Gastroesophageal sphincter (tissue), 3 donors: ENCODE results near the gene ASPG.

ENCODE experiments used
- CTCF ChIP-seq, 4 experiments: fragments of 200-600 bp in 2 of 4; fragments of 450-650 bp in 2 of 4; sonication (generic) in 1 of 4; IDR thresholded peaks; one replicate each; pipeline ENCODE4 v1.5.1; 2017 to 2019; ENCODE audit warnings: antibody characterized with exemption in 4 of 4, mild to moderate bottlenecking in 2 of 4, moderate library complexity in 2 of 4
- EP300 ChIP-seq: sonication (generic); formaldehyde crosslinking; IDR thresholded peaks from one replicate; pipeline ENCODE4 v1.6.1; 2017; ENCODE audit warnings: antibody characterized with exemption, mild to moderate bottlenecking
- POLR2A ChIP-seq, 2 donors: fragments of 450-650 bp; IDR thresholded peaks; one replicate each; pipeline ENCODE4 v1.6.1; 2017; ENCODE audit warnings: antibody characterized with exemption in 2 of 2, mild to moderate bottlenecking in 2 of 2, moderate library complexity in 1 of 2
- POLR2AphosphoS5 ChIP-seq: sonication (generic); formaldehyde crosslinking; IDR thresholded peaks from one replicate; pipeline ENCODE4 v1.6.1; 2017; ENCODE audit warnings: antibody characterized with exemption

GRCh38 chr14:104148433-104149277 is 63.2 kb downstream of the ASPG start:
- TF ChIP-seq CTCF (IDR thresholded peaks at IDR 0.05) (no peak), POLR2A (IDR thresholded peaks at IDR 0.05) (no peak), POLR2AphosphoS5 (no peak), EP300 (no peak)
